ENCODE results near the gene HOXD1. TPM values are rescaled to one million over a fixed set of nuclear protein-coding genes. Genes with fewer than 3 reads are reported as not detected.

HOXD1 gene
- total and polyA plus RNA-seq, 2 donors (not counting 3 experiments of a cell fraction or from before 2014, with no cell fraction given) = 6.6 to 10.4 TPM

- Histone ChIP-seq H3K9ac (replicated peaks; ENCODE audit: extremely low read depth, insufficient read depth, low read length) (no peak overlapping the region), H3K9me1 (replicated peaks; ENCODE audit: control insufficient read depth, extremely low read depth, insufficient read depth, low read length) (no peaks in the 10 kb centered on the region), H3K4me3 (replicated peaks in 1 of 3; ENCODE audit: insufficient read depth in 1 of 3, low read depth in 1 of 3, low read length in 3 of 3) (no peak overlapping the region), H3K27me3 (ENCODE audit: control insufficient read depth in 2 of 2, insufficient read depth in 2 of 2, low read length in 2 of 2) (no peaks in the 10 kb centered on the region), H2AFZ (ENCODE audit: low read depth, low read length) (no peak overlapping the region), H3K9me3 (replicated peaks; ENCODE audit: control insufficient read depth, insufficient read depth, low read length) (no peaks in the 10 kb centered on the region), H3K27ac (ENCODE audit: insufficient read depth, low read depth, low read length) (no peak overlapping the region), H3K36me3 (ENCODE audit: control insufficient read depth in 2 of 2, extremely low read depth in 1 of 2, insufficient read depth in 2 of 2, low read length in 2 of 2) (peaks cover 2 to 22% of the 10 kb centered on the region in 2 experiments), H3K4me1 (ENCODE audit: control insufficient read depth, extremely low read depth, insufficient read depth, low read length) (no peaks in the 10 kb centered on the region), H3K79me2 (ENCODE audit: control insufficient read depth, insufficient read depth, low read length) (peaks cover 38% of the 10 kb centered on the region), H4K20me1 (replicated peaks; ENCODE audit: control insufficient read depth, extremely low read depth, insufficient read depth, low read length) (no peaks in the 10 kb centered on the region), H3K4me2 (ENCODE audit: insufficient read depth, low read length) (no peak overlapping the region)
- DNase-seq (ENCODE audit: low read depth, low spot score) (no peak), FAIRE-seq (no peak)
- CTCF ChIA-PET = interaction anchor here (1.0 to 3.0 kb wide), 7 partner anchors 9 to 501 kb away, joined by 3 to 11 read pairs (median 4); no protein-coding TSS in a partner anchor
- dilution Hi-C loops (cut with MboI; ENCODE audit: extremely low pct_ligation_motif_present, low sequenced_read_pairs) (loop anchor here (25.0 kb wide), 1 partner anchor 487 kb away; no protein-coding TSS in a partner anchor), intact Hi-C loops (cut with micrococcal nuclease) (no loop called here)
- no TSS peak for BruUV-seq (replicated peaks)
- POLR2A ChIA-PET = no interaction called here
- TF ChIP-seq CTCF (IDR thresholded peaks at IDR 0.05; ENCODE audit: extremely low read depth in 1 of 2, insufficient read depth in 1 of 2, low read depth in 1 of 2, low read length in 2 of 2) (no peak), MYC (IDR thresholded peaks at IDR 0.05; ENCODE audit: low read depth, low read length) (no peak), POLR2AphosphoS5 (IDR thresholded peaks at IDR 0.05; ENCODE audit: insufficient read depth, low read depth, low read length) (no peak), POLR2A (IDR thresholded peaks at IDR 0.05; ENCODE audit: low read depth, low read length) (no peak), FOS (IDR thresholded peaks at IDR 0.05; ENCODE audit: borderline replicate concordance, insufficient read depth, low read length) (no peak), MAX (IDR thresholded peaks at IDR 0.05; ENCODE audit: insufficient read depth, insufficient read length) (no peak)
Observed at GRCh38 chr2:176149939-176150583, 38.4 kb upstream of the HOXD1 start.

Data from endothelial cell of umbilical vein (primary cell).